Activated CD8-positive, alpha-beta memory T cell treated with anti-CD3 and anti-CD28 coated beads for 4 hours (primary cell): ENCODE measurements around the gene ZNF844.
"Not testable (repeated sequence)": the region's sequence is repeated elsewhere in the genome, so short reads cannot be mapped to it uniquely, and the experiment has no call there.

Source experiments
- DNase-seq, 2 donors: peaks; one replicate each; pipeline ENCODE4 v3.0.0-alpha.2; 2020; ENCODE audit warnings: low read depth in 2 of 2

Gene ZNF844

GRCh38 chr19:12064590-12065538 is at the start of gene ZNF844:
Gene ZNF844 (plus strand): TSS chr19:12064731. CDS start chr19:12064874, 143 bp downstream.
- DNase-seq, result peak; percentile 41 to 62

GRCh38 chr19:12015015-12015752 is 49.3 kb upstream of the ZNF844 start:
- DNase-seq, result no peak

- DNase-seq, result no peak
Measured at GRCh38 chr19:12015753-12016116, 48.8 kb upstream of the ZNF844 start.

GRCh38 chr19:12034198-12034597 is 30.3 kb upstream of the ZNF844 start:
- DNase-seq, result no peak

- no peak for DNase-seq
Measured at GRCh38 chr19:12034620-12035019, 29.9 kb upstream of the ZNF844 start.

GRCh38 chr19:12035220-12036172 is 29.0 kb upstream of the ZNF844 start, which contains the start of gene ZNF433:
Gene ZNF433 (minus strand): TSS chr19:12035679. CDS start chr19:12035539, 140 bp downstream.
- peak; percentile 39 to 42 for DNase-seq

GRCh38 chr19:12042893-12043292 is 21.6 kb upstream of the ZNF844 start:
- DNase-seq, result no peak

- DNase-seq, result no peak
Measured at GRCh38 chr19:12043752-12044422, 20.6 kb upstream of the ZNF844 start.

- DNase-seq, result no peak
Measured at GRCh38 chr19:12047868-12048267, 16.7 kb upstream of the ZNF844 start.

GRCh38 chr19:12052091-12052496 is 12.4 kb upstream of the ZNF844 start:
- DNase-seq, result no peak

GRCh38 chr19:12052497-12053169 is 11.9 kb upstream of the ZNF844 start, which contains the start of gene ZNF878:
Gene ZNF878 (minus strand): TSS chr19:12052961. CDS start chr19:12052801, 160 bp downstream.
- DNase-seq, result no peak

GRCh38 chr19:12055784-12056183 is 8.7 kb upstream of the ZNF844 start:
- DNase-seq, result no peak

GRCh38 chr19:12075538-12076139 is 11.1 kb downstream of the ZNF844 start:
- no peak for DNase-seq

- not testable (repeated sequence) for DNase-seq
Measured at GRCh38 chr19:12076331-12076730, 11.8 kb downstream of the ZNF844 start.

- no peak for DNase-seq
Measured at GRCh38 chr19:12077375-12077774, 12.8 kb downstream of the ZNF844 start.

GRCh38 chr19:12083336-12083735 is 18.8 kb downstream of the ZNF844 start:
- DNase-seq, result not testable (repeated sequence)

GRCh38 chr19:12085074-12085818 is 20.7 kb downstream of the ZNF844 start:
- DNase-seq, result no peak

- DNase-seq, result peak in 1 of 2 donors; percentile 10
Measured at GRCh38 chr19:12090807-12091206, 26.3 kb downstream of the ZNF844 start.
